ENCODE results near the gene GALNT5. TPM values are rescaled to one million over a fixed set of nuclear protein-coding genes. Genes with fewer than 3 reads are reported as not detected.

The GALNT5 gene
- total and polyA plus RNA-seq, 10 of the 15 experiments (the other 5 are each of a cell fraction or from before 2014, with no cell fraction given) = under 0.01 to 0.25 (median 0.03) TPM; not detected in 4

Other genes with a start within 250 kb of the GALNT5 start
- gene ERMN, start 68.1 kb downstream of the GALNT5 start, total RNA-seq (2014; rRNA removed) = 1.5 and 1.7 TPM in 2 replicates
- gene ERMN, start 68.1 kb downstream of the GALNT5 start, total RNA-seq (2014; rRNA removed; fragmentation: Illumina TruSeq; extraction: Trizol) = 2.3 and 3.0 TPM in 2 replicates
- 1.2 and 1.5 TPM in 2 replicates for gene ERMN, start 68.1 kb downstream of the GALNT5 start, total RNA-seq (2021)
- 5.3 and 8.9 TPM in 2 replicates for gene ERMN, start 68.1 kb downstream of the GALNT5 start, polyA plus RNA-seq (2011; rRNA removed)
- gene ERMN, start 68.1 kb downstream of the GALNT5 start, polyA plus RNA-seq (2014; fragmentation: Illumina TruSeq; extraction: Trizol) = 4.7 and 5.0 TPM in 2 replicates
- gene ERMN, start 68.1 kb downstream of the GALNT5 start, polyA plus RNA-seq (2014; fragmentation: Nextera tagmentation; extraction: Ambion mirVana) = 1 to 10 TPM in 1 of 2 experiments, under 1 TPM in 1; 0.29 to 1.0 TPM
- gene ERMN, start 68.1 kb downstream of the GALNT5 start, polyA plus RNA-seq (2014; rRNA removed) = 4.2 and 4.5 TPM in 2 replicates
- gene ERMN, start 68.1 kb downstream of the GALNT5 start, polyA plus RNA-seq (2016; fragmentation: Nextera tagmentation; extraction: Ambion mirVana) = under 1 TPM; 0.26 to 0.40 TPM
- gene CYTIP, start 186.4 kb downstream of the GALNT5 start, total RNA-seq (2014; rRNA removed) = 73.6 and 74.4 TPM in 2 replicates
- gene CYTIP, start 186.4 kb downstream of the GALNT5 start, total RNA-seq (2014; rRNA removed; fragmentation: Illumina TruSeq; extraction: Trizol) = 94.2 and 97.1 TPM in 2 replicates
- 63.7 and 64.9 TPM in 2 replicates for gene CYTIP, start 186.4 kb downstream of the GALNT5 start, total RNA-seq (2021)
- 178 and 213 TPM in 2 replicates for gene CYTIP, start 186.4 kb downstream of the GALNT5 start, polyA plus RNA-seq (2011; rRNA removed)
- gene CYTIP, start 186.4 kb downstream of the GALNT5 start, polyA plus RNA-seq (2014; fragmentation: Illumina TruSeq; extraction: Trizol) = 71.4 and 99.2 TPM in 2 replicates
- 10 to 100 TPM; 71.6 to 75.4 TPM for gene CYTIP, start 186.4 kb downstream of the GALNT5 start, polyA plus RNA-seq (2014; fragmentation: Nextera tagmentation; extraction: Ambion mirVana)
- 51.2 and 55.1 TPM in 2 replicates for gene CYTIP, start 186.4 kb downstream of the GALNT5 start, polyA plus RNA-seq (2014; rRNA removed)
- gene CYTIP, start 186.4 kb downstream of the GALNT5 start, polyA plus RNA-seq (2016; fragmentation: Nextera tagmentation; extraction: Ambion mirVana) = 10 to 100 TPM; 73.2 to 76.5 TPM

Data from GM12878 (cell line).